Measurements from ENCODE around the gene LRRC3C. TPM values are rescaled to one million over a fixed set of nuclear protein-coding genes. Genes with fewer than 3 reads are reported as not detected.

The LRRC3C gene
- total and polyA plus RNA-seq, 9 donors: 0.12 to 0.27 TPM; not detected in 7

DNA sequence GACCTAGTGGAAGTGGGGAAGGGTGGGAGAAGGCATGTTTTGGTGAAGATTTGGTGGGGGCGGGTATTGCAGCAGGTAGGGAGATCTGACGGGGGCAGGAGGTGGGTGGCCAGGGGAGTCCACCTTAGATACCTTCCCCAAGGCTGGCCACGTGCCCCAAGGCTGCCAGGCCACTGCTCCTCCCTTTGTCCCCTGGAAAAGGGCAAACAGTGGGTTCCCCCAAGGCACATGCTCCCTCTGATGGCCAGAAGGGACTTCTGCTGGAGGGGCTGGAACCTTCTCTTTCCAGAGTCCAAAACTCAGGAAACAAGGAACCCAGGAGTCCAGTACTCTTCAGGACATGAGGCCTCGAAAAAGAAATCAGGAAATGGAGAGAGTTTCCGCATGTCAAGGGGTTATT lies 46.9 kb downstream of the LRRC3C start:
- Histone ChIP-seq H3K27me3 (no peaks in the 10 kb centered on the region), H3K27ac (no peak overlapping the region), H3K4me1 (ENCODE audit: insufficient read depth) (no peaks in the 10 kb centered on the region), H3K36me3 (no peaks in the 10 kb centered on the region), H3K9me3 (no peaks in the 10 kb centered on the region), H3K4me3 (no peak overlapping the region)
- WGBS, 3 donors: 82 to 91% (median 83%) methylated on average over 5 of the region's 5 CpGs
- no peak for TF ChIP-seq POLR2A (IDR thresholded peaks at IDR 0.05)
- no peak for TF ChIP-seq EP300 (IDR thresholded peaks at IDR 0.05)
- TF ChIP-seq, protein P1, sequence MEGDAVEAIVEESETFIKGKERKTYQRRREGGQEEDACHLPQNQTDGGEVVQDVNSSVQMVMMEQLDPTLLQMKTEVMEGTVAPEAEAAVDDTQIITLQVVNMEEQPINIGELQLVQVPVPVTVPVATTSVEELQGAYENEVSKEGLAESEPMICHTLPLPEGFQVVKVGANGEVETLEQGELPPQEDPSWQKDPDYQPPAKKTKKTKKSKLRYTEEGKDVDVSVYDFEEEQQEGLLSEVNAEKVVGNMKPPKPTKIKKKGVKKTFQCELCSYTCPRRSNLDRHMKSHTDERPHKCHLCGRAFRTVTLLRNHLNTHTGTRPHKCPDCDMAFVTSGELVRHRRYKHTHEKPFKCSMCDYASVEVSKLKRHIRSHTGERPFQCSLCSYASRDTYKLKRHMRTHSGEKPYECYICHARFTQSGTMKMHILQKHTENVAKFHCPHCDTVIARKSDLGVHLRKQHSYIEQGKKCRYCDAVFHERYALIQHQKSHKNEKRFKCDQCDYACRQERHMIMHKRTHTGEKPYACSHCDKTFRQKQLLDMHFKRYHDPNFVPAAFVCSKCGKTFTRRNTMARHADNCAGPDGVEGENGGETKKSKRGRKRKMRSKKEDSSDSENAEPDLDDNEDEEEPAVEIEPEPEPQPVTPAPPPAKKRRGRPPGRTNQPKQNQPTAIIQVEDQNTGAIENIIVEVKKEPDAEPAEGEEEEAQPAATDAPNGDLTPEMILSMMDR (IDR thresholded peaks at IDR 0.05): no peak
- no peak for DNase-seq
- intact Hi-C loops (cut with DNase I): no loop called here

DNA sequence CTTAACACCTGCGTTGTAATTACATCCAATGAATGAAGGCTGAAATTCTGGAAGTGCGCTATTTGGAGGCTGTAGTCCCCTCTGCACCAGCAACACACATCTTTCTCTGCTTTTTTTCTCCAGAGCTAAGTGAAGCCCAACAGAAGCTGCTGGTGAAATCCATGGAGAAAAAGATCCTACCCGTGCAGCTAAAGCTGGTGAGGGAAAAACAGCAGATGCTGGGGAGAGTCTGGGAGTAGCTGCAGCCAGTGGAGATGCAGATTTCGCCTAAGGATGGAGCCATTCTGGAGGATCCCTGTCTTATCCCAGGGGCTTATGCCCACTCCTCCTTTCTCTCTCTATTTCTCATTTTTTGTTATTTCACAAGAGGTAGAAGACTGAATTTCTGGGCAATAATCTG lies 48.3 kb downstream of the LRRC3C start:
- no peaks in the 10 kb centered on the region for H3K27me3 ChIP-seq
- no peaks in the 10 kb centered on the region for H3K4me1 ChIP-seq (ENCODE audit: insufficient read depth)
- H3K36me3 ChIP-seq: no peaks in the 10 kb centered on the region
- H3K4me3 ChIP-seq: no peak overlapping the region
- 54 to 61% (median 61%) methylated on average over 4 of the region's 4 CpGs for WGBS, 3 donors
- intact Hi-C loops (cut with DNase I): no loop called here
- TF ChIP-seq POLR2A (IDR thresholded peaks at IDR 0.05) (no peak), EP300 (IDR thresholded peaks at IDR 0.05) (no peak)
- TF ChIP-seq, protein P1 (IDR thresholded peaks at IDR 0.05): no peak
- no peaks in the 10 kb centered on the region for H3K9me3 ChIP-seq
- H3K27ac ChIP-seq: no peak overlapping the region
- DNase-seq: no peak

DNA sequence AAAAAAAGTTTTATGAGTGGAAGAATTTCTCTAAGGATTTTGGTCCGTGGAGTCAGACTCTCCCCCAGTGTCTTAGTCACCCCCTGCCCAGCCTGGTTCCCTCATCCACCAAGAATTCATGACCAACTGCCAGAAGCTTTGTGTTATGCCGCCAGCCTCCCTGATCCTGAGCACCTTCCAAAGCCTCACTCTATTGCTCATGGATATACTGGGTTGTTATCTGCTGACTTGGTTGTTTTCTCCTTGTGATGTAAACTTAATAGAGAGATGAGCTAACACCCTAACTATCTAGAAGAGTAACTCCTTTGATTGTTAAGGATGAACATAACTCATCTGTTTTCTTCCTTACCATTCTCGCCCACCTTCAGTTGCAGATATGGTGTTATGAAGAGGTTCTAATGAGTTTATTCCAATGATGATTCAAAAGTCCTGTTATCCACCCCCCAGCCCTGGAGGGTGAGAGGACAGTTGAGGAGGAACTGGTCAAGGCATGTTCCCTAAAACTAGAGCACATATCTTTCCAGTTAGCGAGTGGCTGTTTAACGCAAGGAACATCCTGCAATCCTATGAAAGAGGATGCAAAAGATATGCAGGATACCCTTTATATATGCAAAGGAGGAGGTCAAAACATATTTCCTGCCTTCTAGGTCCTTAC lies 51.6 kb downstream of the LRRC3C start:
- no peak overlapping the region for H3K4me3 ChIP-seq
- TF ChIP-seq EP300 (IDR thresholded peaks at IDR 0.05): no peak
- TF ChIP-seq, protein P1 (IDR thresholded peaks at IDR 0.05): no peak
- no peak for TF ChIP-seq POLR2A (IDR thresholded peaks at IDR 0.05)
- intact Hi-C loops (cut with DNase I): loop anchor here in 1 of 4 donors (2.0 kb wide), 1 partner anchor 18 kb away; no protein-coding TSS in a partner anchor
- H3K27ac ChIP-seq: no peak overlapping the region
- no peaks in the 10 kb centered on the region for H3K9me3 ChIP-seq
- H3K36me3 ChIP-seq: no peaks in the 10 kb centered on the region
- peaks cover 1% of the 10 kb centered on the region for H3K4me1 ChIP-seq (ENCODE audit: insufficient read depth)
- no peaks in the 10 kb centered on the region for H3K27me3 ChIP-seq
- WGBS, 3 donors: 29 to 48% (median 37%) methylated on average over 5 of the region's 5 CpGs
- DNase-seq: no peak

DNA sequence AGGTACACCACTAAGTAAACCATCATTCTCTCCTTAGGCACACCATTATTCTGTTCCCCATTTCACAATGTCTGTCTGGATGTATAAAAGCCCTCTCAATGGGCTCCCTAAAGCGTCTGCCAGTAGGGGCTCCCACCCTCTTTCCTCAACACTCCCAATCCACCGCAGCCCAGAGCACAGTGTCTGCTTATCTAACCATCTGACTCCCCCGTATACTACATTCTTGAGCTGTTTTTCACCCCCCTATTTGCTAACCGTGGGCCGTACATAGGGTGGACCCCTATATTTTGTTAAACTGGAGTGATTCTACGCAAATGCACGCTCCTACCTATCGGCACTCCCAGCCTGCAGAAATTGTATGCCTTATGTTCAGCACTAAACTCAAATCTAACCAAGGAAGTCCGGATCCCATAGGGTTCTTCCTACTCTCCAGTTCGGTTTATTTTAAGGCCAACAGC lies 52.4 kb downstream of the LRRC3C start:
- Histone ChIP-seq H3K36me3 (no peaks in the 10 kb centered on the region), H3K4me3 (peak overlapping the region; percentile 46), H3K27me3 (no peaks in the 10 kb centered on the region), H3K27ac (peak overlapping the region in 1 of 2 donors; percentile 20), H3K9me3 (no peaks in the 10 kb centered on the region), H3K4me1 (ENCODE audit: insufficient read depth) (peaks cover 1% of the 10 kb centered on the region)
- WGBS, 3 donors: 0 to 1% (median 1%) methylated on average over 10 of the region's 10 CpGs
- intact Hi-C loops (cut with DNase I): loop anchor here in 1 of 4 donors (2.0 kb wide), 1 partner anchor 19 kb away; no protein-coding TSS in a partner anchor
- peak in 1 of 5 donors; percentile 28 for DNase-seq
- TF ChIP-seq, protein P1 (IDR thresholded peaks at IDR 0.05): no peak
